Measurements from ENCODE around the gene YAE1. TPM values are rescaled to one million over a fixed set of nuclear protein-coding genes. Genes with fewer than 3 reads are reported as not detected.

The YAE1 gene
- total and polyA plus RNA-seq, 2 of the 13 experiments (the other 11 are each of a cell fraction or from before 2014, with no cell fraction given): 18.7 to 28.3 TPM

DNA sequence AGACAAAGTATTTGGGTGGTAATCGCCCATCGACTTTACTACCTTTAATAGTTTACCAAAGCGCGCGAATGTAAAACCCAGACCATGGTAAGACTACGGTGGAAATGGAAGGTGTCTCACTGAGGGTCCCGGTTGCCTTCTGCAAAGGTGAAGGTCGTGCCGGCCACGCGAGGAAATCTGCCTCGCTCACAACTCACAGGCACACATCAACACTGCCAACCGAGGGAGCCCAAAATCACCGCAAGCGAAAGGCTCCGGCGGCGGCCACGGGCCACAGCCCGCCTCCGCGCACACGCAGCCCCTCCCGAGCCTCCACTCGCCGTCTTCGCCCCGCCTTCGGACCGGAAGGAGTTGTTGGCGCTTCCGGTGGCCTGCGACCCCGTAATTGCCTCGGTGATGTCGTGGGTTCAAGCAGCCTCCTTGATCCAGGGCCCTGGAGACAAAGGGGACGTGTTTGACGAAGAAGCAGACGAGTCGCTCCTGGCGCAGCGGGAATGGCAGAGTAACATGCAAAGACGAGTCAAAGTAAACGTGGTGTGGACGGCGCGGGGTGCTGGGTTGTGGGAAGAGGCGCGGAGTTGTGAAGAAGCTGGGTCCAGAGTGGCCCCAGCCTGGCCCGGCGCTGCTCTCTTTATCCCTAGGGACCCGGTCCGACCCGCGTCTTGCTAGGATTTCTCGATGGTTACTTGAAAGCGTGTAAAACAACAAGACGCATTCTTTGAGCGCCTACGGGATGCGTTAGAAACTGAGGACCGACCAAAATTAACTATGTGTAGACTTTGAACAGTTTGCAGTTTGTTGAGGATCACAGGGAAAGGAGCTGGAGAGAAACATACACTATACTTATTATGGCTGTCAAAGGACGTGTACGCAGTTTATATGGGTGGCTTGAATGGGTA is at the start of gene YAE1 (continued):
- no peak for TF ChIP-seq ZNF382 (CRISPR knock-in tag; IDR thresholded peaks at IDR 0.05; ENCODE audit: borderline replicate concordance)
- peak; percentile 67 for TF ChIP-seq XRCC5 (optimal IDR thresholded peaks at IDR 0.05; ENCODE audit: low read length)
- peak; percentile 81 for TF ChIP-seq RFXAP (CRISPR knock-in tag; IDR thresholded peaks at IDR 0.05; ENCODE audit: borderline replicate concordance)
- TF ChIP-seq, protein P1, sequence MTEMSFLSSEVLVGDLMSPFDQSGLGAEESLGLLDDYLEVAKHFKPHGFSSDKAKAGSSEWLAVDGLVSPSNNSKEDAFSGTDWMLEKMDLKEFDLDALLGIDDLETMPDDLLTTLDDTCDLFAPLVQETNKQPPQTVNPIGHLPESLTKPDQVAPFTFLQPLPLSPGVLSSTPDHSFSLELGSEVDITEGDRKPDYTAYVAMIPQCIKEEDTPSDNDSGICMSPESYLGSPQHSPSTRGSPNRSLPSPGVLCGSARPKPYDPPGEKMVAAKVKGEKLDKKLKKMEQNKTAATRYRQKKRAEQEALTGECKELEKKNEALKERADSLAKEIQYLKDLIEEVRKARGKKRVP (CRISPR knock-in tag; IDR thresholded peaks at IDR 0.05): peak in 1 of 2 experiments; percentile 36; a peak in 1 of 4 replicates
- TF ChIP-seq SATB2 (CRISPR knock-in tag; IDR thresholded peaks at IDR 0.05): peak; percentile 90
- no peak; the same call in 1 of the 2 replicates for TF ChIP-seq REL (CRISPR knock-in tag; conservative IDR thresholded peaks at IDR 0.05)
- no peak; the same call in 1 of the 2 replicates for TF ChIP-seq ZFP37 (CRISPR knock-in tag; IDR thresholded peaks at IDR 0.05; ENCODE audit: borderline replicate concordance)
- TF ChIP-seq, protein P2, sequence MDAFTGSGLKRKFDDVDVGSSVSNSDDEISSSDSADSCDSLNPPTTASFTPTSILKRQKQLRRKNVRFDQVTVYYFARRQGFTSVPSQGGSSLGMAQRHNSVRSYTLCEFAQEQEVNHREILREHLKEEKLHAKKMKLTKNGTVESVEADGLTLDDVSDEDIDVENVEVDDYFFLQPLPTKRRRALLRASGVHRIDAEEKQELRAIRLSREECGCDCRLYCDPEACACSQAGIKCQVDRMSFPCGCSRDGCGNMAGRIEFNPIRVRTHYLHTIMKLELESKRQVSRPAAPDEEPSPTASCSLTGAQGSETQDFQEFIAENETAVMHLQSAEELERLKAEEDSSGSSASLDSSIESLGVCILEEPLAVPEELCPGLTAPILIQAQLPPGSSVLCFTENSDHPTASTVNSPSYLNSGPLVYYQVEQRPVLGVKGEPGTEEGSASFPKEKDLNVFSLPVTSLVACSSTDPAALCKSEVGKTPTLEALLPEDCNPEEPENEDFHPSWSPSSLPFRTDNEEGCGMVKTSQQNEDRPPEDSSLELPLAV (CRISPR knock-in tag; conservative IDR thresholded peaks at IDR 0.05; ENCODE audit: low read depth): no peak
- no peak for TF ChIP-seq HOXA7 (CRISPR knock-in tag; IDR thresholded peaks at IDR 0.05)
- peak; percentile 90 for TF ChIP-seq EED (CRISPR knock-in tag; IDR thresholded peaks at IDR 0.05)
- TF ChIP-seq, protein P3, sequence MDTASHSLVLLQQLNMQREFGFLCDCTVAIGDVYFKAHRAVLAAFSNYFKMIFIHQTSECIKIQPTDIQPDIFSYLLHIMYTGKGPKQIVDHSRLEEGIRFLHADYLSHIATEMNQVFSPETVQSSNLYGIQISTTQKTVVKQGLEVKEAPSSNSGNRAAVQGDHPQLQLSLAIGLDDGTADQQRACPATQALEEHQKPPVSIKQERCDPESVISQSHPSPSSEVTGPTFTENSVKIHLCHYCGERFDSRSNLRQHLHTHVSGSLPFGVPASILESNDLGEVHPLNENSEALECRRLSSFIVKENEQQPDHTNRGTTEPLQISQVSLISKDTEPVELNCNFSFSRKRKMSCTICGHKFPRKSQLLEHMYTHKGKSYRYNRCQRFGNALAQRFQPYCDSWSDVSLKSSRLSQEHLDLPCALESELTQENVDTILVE (CRISPR knock-in tag; IDR thresholded peaks at IDR 0.05): peak; percentile 22; the same call in 1 of the 2 replicates
- no peak for TF ChIP-seq ZNF205 (CRISPR knock-in tag; IDR thresholded peaks at IDR 0.05)
- no peak for TF ChIP-seq ZEB1 (IDR thresholded peaks at IDR 0.05; ENCODE audit: insufficient replicate concordance, low read depth)
- TF ChIP-seq, protein P4, sequence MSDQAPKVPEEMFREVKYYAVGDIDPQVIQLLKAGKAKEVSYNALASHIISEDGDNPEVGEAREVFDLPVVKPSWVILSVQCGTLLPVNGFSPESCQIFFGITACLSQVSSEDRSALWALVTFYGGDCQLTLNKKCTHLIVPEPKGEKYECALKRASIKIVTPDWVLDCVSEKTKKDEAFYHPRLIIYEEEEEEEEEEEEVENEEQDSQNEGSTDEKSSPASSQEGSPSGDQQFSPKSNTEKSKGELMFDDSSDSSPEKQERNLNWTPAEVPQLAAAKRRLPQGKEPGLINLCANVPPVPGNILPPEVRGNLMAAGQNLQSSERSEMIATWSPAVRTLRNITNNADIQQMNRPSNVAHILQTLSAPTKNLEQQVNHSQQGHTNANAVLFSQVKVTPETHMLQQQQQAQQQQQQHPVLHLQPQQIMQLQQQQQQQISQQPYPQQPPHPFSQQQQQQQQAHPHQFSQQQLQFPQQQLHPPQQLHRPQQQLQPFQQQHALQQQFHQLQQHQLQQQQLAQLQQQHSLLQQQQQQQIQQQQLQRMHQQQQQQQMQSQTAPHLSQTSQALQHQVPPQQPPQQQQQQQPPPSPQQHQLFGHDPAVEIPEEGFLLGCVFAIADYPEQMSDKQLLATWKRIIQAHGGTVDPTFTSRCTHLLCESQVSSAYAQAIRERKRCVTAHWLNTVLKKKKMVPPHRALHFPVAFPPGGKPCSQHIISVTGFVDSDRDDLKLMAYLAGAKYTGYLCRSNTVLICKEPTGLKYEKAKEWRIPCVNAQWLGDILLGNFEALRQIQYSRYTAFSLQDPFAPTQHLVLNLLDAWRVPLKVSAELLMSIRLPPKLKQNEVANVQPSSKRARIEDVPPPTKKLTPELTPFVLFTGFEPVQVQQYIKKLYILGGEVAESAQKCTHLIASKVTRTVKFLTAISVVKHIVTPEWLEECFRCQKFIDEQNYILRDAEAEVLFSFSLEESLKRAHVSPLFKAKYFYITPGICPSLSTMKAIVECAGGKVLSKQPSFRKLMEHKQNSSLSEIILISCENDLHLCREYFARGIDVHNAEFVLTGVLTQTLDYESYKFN (CRISPR knock-in tag; conservative IDR thresholded peaks at IDR 0.05): peak; percentile 39
- TF ChIP-seq, protein P5, sequence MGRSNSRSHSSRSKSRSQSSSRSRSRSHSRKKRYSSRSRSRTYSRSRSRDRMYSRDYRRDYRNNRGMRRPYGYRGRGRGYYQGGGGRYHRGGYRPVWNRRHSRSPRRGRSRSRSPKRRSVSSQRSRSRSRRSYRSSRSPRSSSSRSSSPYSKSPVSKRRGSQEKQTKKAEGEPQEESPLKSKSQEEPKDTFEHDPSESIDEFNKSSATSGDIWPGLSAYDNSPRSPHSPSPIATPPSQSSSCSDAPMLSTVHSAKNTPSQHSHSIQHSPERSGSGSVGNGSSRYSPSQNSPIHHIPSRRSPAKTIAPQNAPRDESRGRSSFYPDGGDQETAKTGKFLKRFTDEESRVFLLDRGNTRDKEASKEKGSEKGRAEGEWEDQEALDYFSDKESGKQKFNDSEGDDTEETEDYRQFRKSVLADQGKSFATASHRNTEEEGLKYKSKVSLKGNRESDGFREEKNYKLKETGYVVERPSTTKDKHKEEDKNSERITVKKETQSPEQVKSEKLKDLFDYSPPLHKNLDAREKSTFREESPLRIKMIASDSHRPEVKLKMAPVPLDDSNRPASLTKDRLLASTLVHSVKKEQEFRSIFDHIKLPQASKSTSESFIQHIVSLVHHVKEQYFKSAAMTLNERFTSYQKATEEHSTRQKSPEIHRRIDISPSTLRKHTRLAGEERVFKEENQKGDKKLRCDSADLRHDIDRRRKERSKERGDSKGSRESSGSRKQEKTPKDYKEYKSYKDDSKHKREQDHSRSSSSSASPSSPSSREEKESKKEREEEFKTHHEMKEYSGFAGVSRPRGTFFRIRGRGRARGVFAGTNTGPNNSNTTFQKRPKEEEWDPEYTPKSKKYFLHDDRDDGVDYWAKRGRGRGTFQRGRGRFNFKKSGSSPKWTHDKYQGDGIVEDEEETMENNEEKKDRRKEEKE (IDR thresholded peaks at IDR 0.05): no peak
- TF ChIP-seq SMAD9 (CRISPR knock-in tag; IDR thresholded peaks at IDR 0.05): no peak
- TF ChIP-seq THYN1 (CRISPR knock-in tag; IDR thresholded peaks at IDR 0.05; ENCODE audit: borderline replicate concordance, low read depth): no peak
- peak; percentile 88 for TF ChIP-seq THAP11 (CRISPR knock-in tag; IDR thresholded peaks at IDR 0.05)

Measured in HepG2 (cell line).